Glomerular endothelial cell (primary cell): ENCODE measurements around the gene DDX1. TPM values are rescaled to one million over a fixed set of nuclear protein-coding genes. Genes with fewer than 3 reads are reported as not detected.

Source experiments
- DNase-seq: peaks from one replicate; pipeline ENCODE4 v3.0.0-alpha.2; 2011; ENCODE audit warnings: low read depth, low spot score; ENCODE audit errors: extremely low read depth
- total RNA-seq: library from RNA; depleted of rRNA; stranded (reverse); fragments of >200 nt; gene quantifications from 2 replicates; pipeline ENCODE4 v1.2.3, GENCODE V29; 2015

DDX1 gene
- total RNA-seq, 1 donor from 2014 or later, result 65.9 TPM

DNA sequence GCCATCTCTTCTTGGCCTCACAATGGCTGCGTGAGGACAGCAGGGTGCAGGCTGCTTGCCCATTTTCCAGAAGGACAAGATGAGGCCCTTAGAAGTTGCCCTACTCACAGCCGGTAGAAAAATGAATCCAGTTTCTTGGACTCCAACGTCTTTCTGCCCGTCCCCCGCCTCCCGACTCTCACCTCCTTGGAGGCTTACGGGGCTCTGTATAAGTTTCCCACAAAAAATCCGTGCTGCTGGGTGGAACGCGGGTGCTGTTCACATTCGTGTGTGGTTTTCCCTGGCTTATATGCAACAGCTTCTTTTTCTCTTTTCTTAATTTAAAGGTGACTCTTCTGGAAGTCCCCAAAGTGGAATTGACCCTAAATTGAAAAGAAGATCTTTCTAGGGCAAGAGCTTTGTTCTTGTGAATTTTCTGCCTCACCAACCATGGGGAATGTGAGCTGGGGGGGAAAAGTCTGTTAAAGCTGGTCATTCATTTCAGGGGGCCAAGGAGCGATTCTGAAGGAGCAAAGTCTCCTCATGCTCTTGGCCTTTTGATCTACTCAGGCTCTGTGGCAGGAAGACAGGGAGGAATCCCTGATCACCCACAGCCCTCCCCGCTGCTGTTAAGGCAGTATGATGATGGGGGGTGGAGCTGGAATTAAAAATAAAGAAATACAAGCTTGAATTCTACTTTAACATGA lies 51.3 kb downstream of the DDX1 start:
- no peak for DNase-seq

- DNase-seq, result no peak
Measured at GRCh38 chr2:15643791-15644585, 52.3 kb downstream of the DDX1 start.

- DNase-seq, result no peak
Measured at GRCh38 chr2:15645300-15645699, 53.6 kb downstream of the DDX1 start.

DNA sequence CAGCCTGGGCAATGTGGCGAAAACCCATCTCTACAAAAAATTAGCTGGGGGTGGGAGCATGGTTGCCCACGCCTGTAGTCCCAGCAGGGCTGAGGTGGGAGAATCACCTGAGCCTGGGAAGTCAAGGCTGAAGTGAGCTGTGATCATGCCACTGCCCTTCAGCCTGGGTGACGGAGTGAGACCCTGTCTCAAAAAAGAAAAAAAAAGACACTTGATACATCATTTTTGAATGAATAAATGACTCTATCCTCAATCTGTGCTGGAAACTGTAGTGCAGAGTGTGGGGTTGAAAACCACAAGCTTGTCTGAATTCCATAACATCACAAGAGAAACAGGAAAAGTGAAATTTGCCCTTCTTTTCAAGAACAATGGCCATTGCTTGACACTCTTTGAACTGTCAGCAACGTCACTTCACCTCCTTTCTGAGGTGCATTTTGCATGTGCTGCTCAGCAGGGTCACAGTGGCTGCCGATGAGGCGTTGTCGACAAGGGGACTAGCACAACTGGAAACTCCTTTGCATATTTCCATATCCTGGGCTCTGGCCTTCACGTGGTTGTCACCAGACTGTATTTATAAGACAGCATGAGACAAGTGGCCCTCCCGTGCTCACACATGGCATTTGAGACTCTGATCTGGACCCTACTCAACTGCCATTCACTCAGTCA lies 54.2 kb downstream of the DDX1 start:
- no peak for DNase-seq

GRCh38 chr2:15646661-15647060 lies 55.0 kb downstream of the DDX1 start:
- DNase-seq, result no peak

DNA sequence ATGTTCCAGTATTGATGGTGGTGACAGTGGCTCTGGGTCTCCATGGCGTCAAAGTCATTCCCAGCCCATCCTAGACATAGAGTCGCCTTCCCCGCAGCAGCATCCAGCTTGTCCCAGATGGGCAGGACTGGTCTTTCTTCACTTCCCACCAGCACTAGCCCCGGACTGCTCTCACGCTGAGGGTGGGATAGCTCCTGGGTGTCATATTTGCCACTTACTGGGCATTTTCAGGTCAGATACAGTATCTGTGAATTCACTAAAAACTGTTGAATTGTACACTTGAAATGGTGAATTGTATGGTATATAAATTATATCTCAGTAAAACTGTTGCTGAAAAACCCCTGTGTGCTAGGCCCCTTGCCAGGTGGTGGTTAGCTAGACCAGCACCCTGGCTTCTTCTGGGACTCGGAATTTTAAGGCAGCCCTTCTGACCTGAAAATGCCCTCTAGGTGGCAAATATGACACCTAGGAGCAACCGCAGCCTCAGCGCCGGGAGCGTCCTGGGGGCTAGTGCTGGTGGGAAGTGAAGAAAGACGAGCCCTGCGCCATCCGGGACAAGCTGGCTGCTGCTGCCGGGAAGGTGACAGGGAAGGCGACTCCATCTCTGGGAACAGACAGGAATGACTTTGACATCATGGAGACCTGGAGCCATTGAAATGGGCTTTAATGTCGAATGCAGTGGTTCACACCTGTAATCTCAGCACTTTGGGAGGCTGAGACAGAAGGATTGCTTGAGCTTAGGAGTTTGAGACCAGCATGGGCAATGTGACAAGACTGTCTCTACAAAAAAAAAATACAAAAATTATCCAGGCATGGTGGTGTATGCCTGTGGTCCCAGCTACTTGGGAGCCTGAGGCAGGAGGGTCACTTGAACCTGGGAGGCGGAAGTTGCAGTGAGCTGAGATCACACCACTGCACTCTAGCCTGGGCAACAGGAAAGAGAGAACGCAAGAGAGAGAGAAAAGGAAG lies 56.2 kb downstream of the DDX1 start:
- no peak for DNase-seq

DNA sequence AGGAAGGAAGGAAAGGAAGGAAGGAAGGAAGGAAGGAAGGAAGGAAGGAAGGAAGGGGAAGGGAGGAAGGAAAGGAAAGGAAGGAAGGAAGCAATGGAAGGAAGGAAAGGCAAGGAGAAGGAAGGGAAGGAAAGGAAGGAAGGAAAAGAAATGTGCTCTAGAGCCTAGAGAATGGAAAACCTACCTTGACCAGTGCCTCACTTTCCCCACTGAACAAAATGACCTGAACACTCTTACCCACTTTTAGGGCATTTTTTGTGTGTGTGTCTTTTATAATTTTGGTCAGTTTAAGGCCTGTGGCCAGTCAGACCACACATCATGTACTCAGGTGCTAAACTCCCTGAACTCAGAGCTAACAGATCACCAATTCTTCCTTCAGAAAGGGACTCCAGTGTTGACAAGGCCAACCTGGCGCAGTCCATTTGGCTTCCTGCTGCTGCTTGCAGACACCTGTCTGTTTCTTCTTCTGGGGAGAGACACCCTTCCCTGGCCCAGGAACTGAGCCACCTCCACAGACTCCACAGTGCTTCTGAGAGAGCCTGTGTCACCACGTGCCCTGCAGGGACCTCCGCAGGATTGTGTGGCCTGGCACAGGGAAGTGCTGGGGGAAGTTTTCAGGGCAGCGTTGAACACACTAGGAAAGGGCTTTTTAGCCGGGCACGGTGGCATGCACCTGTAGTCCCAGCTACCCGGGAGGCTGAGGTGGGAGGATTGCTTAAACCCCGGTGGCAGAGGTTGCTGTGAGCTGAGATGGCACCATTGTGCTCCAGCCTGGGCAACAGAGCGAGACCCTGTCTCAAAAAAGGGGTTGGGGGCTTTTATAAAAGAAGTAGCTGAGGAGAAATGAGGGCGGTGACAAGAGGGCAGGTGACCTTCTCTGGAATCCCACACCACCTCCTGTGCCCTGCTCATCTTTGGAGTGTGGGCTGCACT lies 57.2 kb downstream of the DDX1 start:
- no peak for DNase-seq

DNA sequence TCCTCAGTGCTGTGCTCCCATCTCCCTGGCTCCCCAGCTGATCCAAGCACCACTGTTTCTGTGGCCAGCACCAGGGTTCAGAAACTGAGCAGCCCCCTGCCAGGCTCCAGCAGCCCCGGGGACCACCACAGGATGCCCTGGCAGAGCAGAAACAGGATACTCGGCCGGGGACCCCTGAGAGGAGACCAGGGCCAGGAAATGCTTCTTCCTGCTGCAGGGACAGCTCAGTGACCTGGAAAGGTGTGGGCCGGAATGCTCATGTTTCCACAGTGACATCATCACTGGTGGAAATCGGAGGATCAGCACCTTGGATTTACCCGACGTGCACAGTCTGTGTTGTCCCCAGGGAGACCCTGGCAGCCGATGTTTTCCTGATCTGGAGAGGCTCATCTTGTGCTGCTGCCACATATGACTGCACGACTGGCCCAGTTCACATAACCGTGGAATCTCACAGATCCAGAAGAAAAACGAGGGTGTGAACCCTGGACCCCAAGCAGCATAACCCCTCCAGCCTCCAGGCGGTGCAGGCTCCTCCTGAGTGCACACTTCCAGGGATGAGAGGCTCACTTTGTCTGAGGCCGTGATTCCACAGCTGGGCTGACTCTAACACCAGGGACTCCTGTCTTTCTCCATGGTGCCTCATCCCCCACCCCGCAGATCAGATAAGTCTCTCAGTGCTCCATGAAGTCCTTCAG lies 58.0 kb downstream of the DDX1 start:
- no peak for DNase-seq

DNA sequence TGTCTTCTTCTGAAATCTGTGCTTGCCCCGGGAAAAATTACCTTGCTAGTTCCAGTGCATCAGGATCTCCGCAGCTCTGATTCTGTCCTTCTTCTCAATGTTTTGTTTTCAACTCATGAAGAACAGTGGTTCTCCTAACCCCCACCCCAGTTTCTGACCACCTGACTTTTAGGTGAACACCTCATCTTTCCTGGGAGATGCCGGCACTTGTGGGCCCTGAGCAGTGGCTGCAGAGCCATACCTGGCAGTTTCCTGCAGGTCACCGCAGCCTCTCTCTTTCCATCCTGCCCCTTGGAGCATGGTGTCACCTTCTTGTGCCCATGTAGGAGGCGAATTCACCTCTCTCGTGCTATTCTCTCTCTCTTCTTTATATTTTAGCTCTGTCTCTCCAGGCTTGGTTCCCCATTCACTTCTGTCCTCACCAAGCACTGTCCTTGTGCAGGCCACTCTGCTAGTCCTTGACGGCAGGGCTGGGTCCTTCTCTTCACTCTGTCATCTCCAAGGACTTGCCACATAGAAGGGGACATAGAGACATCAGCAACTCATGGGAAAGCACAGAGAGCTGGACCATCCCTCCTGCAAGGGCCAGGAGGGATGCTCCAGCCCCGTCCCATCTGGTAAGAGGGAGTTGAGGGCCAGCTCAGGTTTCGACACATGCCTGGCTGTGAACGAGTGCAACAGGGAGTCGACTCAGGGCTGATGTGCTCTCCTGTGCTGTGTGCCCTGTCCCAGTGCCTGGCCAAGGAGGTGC lies 59.1 kb downstream of the DDX1 start:
- no peak for DNase-seq

DNA sequence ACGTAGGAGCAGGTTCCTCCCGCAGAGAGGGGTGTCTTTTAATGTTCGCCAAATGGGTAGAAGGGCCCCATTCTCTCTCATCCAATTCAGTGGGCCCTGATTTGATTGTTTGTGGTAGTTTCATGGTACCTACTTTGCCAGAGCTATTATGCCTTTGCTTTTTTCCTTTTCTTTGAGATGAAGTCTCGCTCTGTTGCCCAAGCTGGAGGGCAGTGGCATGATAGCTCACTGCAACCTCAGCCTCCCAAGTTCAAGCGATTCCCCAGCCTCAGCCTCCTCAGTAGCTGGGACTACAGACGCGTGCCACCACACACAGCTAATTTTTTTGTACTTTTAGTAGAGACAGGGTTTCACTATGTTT lies 59.7 kb downstream of the DDX1 start:
- no peak for DNase-seq

- DNase-seq, result no peak
Measured at GRCh38 chr2:15652252-15652651, 60.6 kb downstream of the DDX1 start.

DNA sequence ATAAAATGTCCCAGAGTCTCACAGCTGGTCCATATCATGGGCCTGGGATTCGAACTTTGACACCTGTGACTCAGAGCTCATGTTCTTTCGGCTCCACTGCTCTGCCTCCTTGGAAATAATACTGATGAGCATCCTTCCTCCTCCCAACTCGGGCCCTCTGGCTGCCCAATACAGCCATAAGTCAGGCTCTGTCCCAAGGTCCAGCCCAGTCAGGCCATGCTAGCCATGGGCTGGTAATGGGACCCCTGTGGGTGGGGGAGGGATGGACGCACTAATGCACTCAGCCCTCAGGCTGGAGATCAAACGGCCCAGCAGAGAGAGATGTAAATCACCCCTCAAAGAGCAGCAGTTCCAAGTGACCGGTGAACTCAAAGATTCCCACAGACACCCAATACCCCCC lies 61.1 kb downstream of the DDX1 start:
- DNase-seq, result no peak

- DNase-seq, result no peak
Measured at GRCh38 chr2:15653806-15654726, 62.4 kb downstream of the DDX1 start.

DNA sequence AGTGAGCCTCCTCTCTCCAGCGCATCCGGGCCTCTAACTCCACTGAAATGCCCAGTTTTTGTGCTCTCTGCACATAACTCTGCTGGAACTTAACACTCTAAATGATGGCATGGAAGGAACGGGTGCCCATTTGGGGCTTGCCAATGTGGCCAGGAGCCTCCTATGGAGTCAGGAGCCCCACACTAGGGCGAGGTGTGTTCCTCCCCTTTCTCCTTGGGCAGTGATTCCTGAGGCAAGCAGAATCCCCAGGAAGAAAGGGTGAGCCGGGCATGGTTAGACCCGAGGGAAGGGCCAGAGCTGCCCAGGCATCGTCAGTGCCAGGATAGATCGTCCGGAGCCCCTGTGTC lies 63.0 kb downstream of the DDX1 start:
- DNase-seq, result no peak

- DNase-seq, result no peak
Measured at GRCh38 chr2:15655123-15655887, 63.6 kb downstream of the DDX1 start.

DNA sequence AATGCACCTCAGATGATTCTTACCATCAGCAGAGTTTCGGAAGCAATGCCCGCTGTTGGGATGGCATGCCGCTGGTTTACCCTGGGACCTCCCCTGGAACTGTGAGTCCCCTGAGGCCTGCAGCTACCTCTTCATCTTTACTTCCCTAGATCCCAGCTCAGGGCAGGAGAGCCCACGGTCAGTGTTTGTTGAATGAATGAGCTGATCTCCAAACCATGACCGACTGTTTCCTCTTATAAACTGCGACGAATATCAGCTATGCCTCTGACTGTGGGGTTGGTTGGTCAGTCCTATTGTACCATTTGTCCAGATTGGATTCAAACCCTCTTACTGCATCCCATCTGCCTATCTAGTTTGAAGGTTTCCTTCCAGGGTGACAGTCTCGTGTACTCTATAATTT lies 64.4 kb downstream of the DDX1 start:
- DNase-seq, result no peak

GRCh38 chr2:15657759-15658158 lies 66.1 kb downstream of the DDX1 start:
- DNase-seq, result no peak
